Heart right ventricle (tissue), 16 donors: ENCODE data around the gene NUP37. TPM values are rescaled to one million over a fixed set of nuclear protein-coding genes. Genes with fewer than 3 reads are reported as not detected.

ENCODE experiments used
- ATAC-seq, 8 donors: fragments of 200-7000 bp; cut with Tn5 transposase; one replicate each; pipeline ENCODE4 v1.9.1; 2020; ENCODE audit warnings: mild to moderate bottlenecking in 8 of 8, moderate library complexity in 8 of 8, moderate number of reproducible peaks in 1 of 8
- DNase-seq, 2 donors: peaks; one replicate each; pipeline ENCODE4 v3.0.0-alpha.2; 2020
- H3K27ac ChIP-seq, 10 donors: fragments of 200-600 bp; sonication (generic) in 2 of 10; one replicate each; pipeline versions ENCODE4 v1.5.0 to v1.8.0; 2020 to 2022; ENCODE audit warnings: mild to moderate bottlenecking in 3 of 10
- H3K27me3 ChIP-seq, 7 donors: fragments of 200-600 bp; one replicate each; pipeline ENCODE4 v1.8.0; 2021 to 2022; ENCODE audit warnings: mild to moderate bottlenecking in 2 of 7
- H3K36me3 ChIP-seq, 9 donors: fragments of 200-600 bp; sonication (generic) in 1 of 9; one replicate each; pipeline versions ENCODE4 v1.5.0 to v1.8.0; 2020 to 2022; ENCODE audit warnings: mild to moderate bottlenecking in 2 of 9
- H3K4me1 ChIP-seq, 9 donors: fragments of 200-600 bp; sonication (generic) in 1 of 9; one replicate each; pipeline versions ENCODE4 v1.5.0 to v1.8.0; 2020 to 2022; ENCODE audit warnings: mild to moderate bottlenecking in 4 of 9
- H3K4me3 ChIP-seq, 10 donors: fragments of 200-600 bp; sonication (generic) in 2 of 10; one replicate each; pipeline versions ENCODE4 v1.5.0 to v1.8.0; 2020 to 2022; ENCODE audit warnings: mild to moderate bottlenecking in 7 of 10, moderate library complexity in 2 of 10
- H3K9me3 ChIP-seq, 11 donors: fragments of 200-600 bp in 10 of 11; sonication (generic) in 2 of 11; one replicate each; pipeline versions ENCODE4 v1.5.0 to v1.8.0; 2013 to 2022; ENCODE audit warnings: mild to moderate bottlenecking in 2 of 11, control low read depth in 1 of 11, moderate library complexity in 1 of 11
- CTCF ChIP-seq, 9 donors: fragments of 200-600 bp; sonication (generic) in 2 of 9; IDR thresholded peaks; one replicate each; pipeline versions ENCODE4 v1.5.0 to v1.8.0; 2021 to 2022; ENCODE audit warnings: antibody characterized with exemption in 9 of 9, mild to moderate bottlenecking in 5 of 9, moderate library complexity in 1 of 9
- WGBS, 2 donors: extraction: QIAGEN DNeasy Blood & Tissue Kit; methylation state at CpG; one replicate each; pipeline ENCODE4 v1.1.7; 2013; ENCODE audit warnings: inconsistent platforms in 1 of 2; 5-methylcytosine and 5-hydroxymethylcytosine counted together
- intact Hi-C, 10 donors: fragments of 100-400 bp; cut with DNase I; formaldehyde crosslinking; loops; one replicate each; pipeline versions ENCODE4 v1.11.1 to v1.14.2; 2022
- polyA plus RNA-seq, 2 donors: library from polyadenylated mRNA; stranded (reverse); fragments of 200-250 nt; gene quantifications; one replicate each; pipeline ENCODE4 v1.2.3, GENCODE V29; 2013
- total RNA-seq, 10 donors: library from RNA; stranded (reverse); fragmentation: NEBNext Ultra II Directional in 3 of 10; extraction: Animal tissue kit (Norgen Biotek cat#: 25700) in 3 of 10; gene quantifications; one replicate each; pipeline versions ENCODE4 v1.2.1 to v1.2.4, GENCODE V29; 2021 to 2023
- donor health status: Arrhythmogenic right ventricular cardiomyopathy.
- donor health status: ischemic (EF 13 %, LVEDD 7.1; RV severe dilation, severe dysfunction).
- donor health status: healthy with polysubstance abuse.
- donor health status: DM: no; HTN: yes; CAD: no.
- donor health status: DM: no; HTN: no; CAD: no.
- donor health status: ischemic (EF 25% LVEDD 6.9; RV normal size, moderate dysfunction).
- donor health status: ischemic (EF 25% LVEDD 5.7; RV mildly dilated, moderate dysfunction).
- donor health status: healthy.
- donor health status: DM: yes; HTN: yes; CAD: no.
- donor health status: Ischemic cardiomyopathy.
- donor health status: ischemic (EF 35%, LVEDD 5.7; RV mildly dilated, moderate dysfunction).
- donor health status: nonischemic (EF 11% LVEDD 7.7; RV severe dilation, severe dysfunction).
- donor health status: DM: yes; HTN: yes; CAD: no.
- donor health status: PGD.
- donor health status: ischemic (EF 29% LVEDD 5.4; RV normal size, mild dysfunction).
- donor health status: nonischemic (EF 23%, LVEDD 6.1; RV moderate dilation, normal function).

The NUP37 gene
- total and polyA plus RNA-seq, 12 donors = 6.4 to 23.9 (median 20.6) TPM

GRCh38 chr12:102050660-102051430, 69.1 kb downstream of the NUP37 start:
- peaks cover 0 to 100% (median 26%) of the 10 kb centered on the region in 9 donors for H3K36me3 ChIP-seq
- intact Hi-C loops = no loop called here

GRCh38 chr12:102043928-102044327, 76.0 kb downstream of the NUP37 start:
- H3K27ac ChIP-seq = no peak overlapping the region
- no peak for DNase-seq
- no peak for ATAC-seq
- H3K4me3 ChIP-seq = no peak overlapping the region
- no peak for TF ChIP-seq CTCF (IDR thresholded peaks at IDR 0.05)
- peaks cover 0 to 100% (median 45%) of the 10 kb centered on the region in 9 donors for H3K36me3 ChIP-seq
- intact Hi-C loops = no loop called here
- 93 to 97% methylated on average over 1 of the region's 1 CpG for WGBS, 2 donors
- H3K4me1 ChIP-seq = no peaks in the 10 kb centered on the region
- H3K9me3 ChIP-seq = no peaks in the 10 kb centered on the region
- no peaks in the 10 kb centered on the region for H3K27me3 ChIP-seq

More at GRCh38 chr12:102050660-102051430, 69.1 kb downstream of the NUP37 start:
- Histone ChIP-seq H3K4me1 (no peaks in the 10 kb centered on the region), H3K9me3 (no peaks in the 10 kb centered on the region), H3K27me3 (no peaks in the 10 kb centered on the region), H3K27ac (no peak overlapping the region), H3K4me3 (no peak overlapping the region)
- TF ChIP-seq CTCF (IDR thresholded peaks at IDR 0.05) = no peak
- DNase-seq (no peak), ATAC-seq (no peak)
- 79 to 90% methylated on average over 1 of the region's 1 CpG for WGBS, 2 donors

- H3K9me3 ChIP-seq = no peaks in the 10 kb centered on the region
- peaks cover 0 to 99% (median 12%) of the 10 kb centered on the region in 9 donors for H3K36me3 ChIP-seq
- no peak for DNase-seq
- ATAC-seq = no peak
- H3K4me3 ChIP-seq = no peak overlapping the region
- intact Hi-C loops = no loop called here
- H3K27me3 ChIP-seq = no peaks in the 10 kb centered on the region
- peak overlapping the region in 1 of 10 donors; percentile 17 for H3K27ac ChIP-seq
- H3K4me1 ChIP-seq = peaks cover 0 to 3% (median 0%) of the 10 kb centered on the region in 9 donors
- 58 to 60% methylated on average over 3 of the region's 3 CpGs for WGBS, 2 donors
- TF ChIP-seq CTCF (IDR thresholded peaks at IDR 0.05) = no peak
Observed at GRCh38 chr12:102033991-102034745, 85.7 kb downstream of the NUP37 start.

- H3K27ac ChIP-seq = no peak overlapping the region
- peaks cover 0 to 96% (median 6%) of the 10 kb centered on the region in 9 donors for H3K36me3 ChIP-seq
- TF ChIP-seq CTCF (IDR thresholded peaks at IDR 0.05) = no peak
- H3K4me3 ChIP-seq = no peak overlapping the region
- no peaks in the 10 kb centered on the region for H3K9me3 ChIP-seq
- ATAC-seq = no peak
- intact Hi-C loops = no loop called here
- peaks cover 0 to 3% (median 0%) of the 10 kb centered on the region in 9 donors for H3K4me1 ChIP-seq
- DNase-seq = no peak
- H3K27me3 ChIP-seq = no peaks in the 10 kb centered on the region
Observed at GRCh38 chr12:102031852-102032251, 88.1 kb downstream of the NUP37 start.
